Small intestine (tissue), 7 donors: ENCODE data around the gene TNFSF10. TPM values are rescaled to one million over a fixed set of nuclear protein-coding genes. Genes with fewer than 3 reads are reported as not detected.
"Not testable (repeated sequence)": the region's sequence is repeated elsewhere in the genome, so short reads cannot be mapped to it uniquely, and the experiment has no call there.

ENCODE experiments used
- DNase-seq, 2 donors: peaks; one replicate each; pipeline versions ENCODE4 v3.0.0 to v3.0.0-alpha.2; 2013
- FAIRE-seq: peaks from 2 replicates; lab custom pipeline; 2012; peaks lifted over from hg19 to GRCh38; lab: Jason Lieb, UNC
- H3K27ac ChIP-seq, 3 donors: one replicate each; pipeline ENCODE4 v1.5.1; 2013; ENCODE audit warnings: low read length in 2 of 3, mild to moderate bottlenecking in 2 of 3, control low read depth in 1 of 3, inconsistent platforms in 1 of 3, low read depth in 1 of 3, moderate library complexity in 1 of 3
- H3K27me3 ChIP-seq, 3 donors: one replicate each; pipeline ENCODE4 v1.6.1; 2013; ENCODE audit warnings: low read length in 3 of 3, inconsistent platforms in 1 of 3; ENCODE audit not compliant: control insufficient read depth in 3 of 3, insufficient read depth in 3 of 3
- H3K36me3 ChIP-seq, 3 donors: one replicate each; pipeline ENCODE4 v1.6.1; 2013; ENCODE audit warnings: low read length in 3 of 3, inconsistent platforms in 1 of 3, low read depth in 1 of 3, mild to moderate bottlenecking in 1 of 3, moderate library complexity in 1 of 3; ENCODE audit not compliant: control insufficient read depth in 3 of 3, insufficient read depth in 2 of 3
- H3K4me1 ChIP-seq, 3 donors: one replicate each; pipeline ENCODE4 v1.6.1; 2013; ENCODE audit warnings: low read length in 2 of 3, inconsistent platforms in 1 of 3, low read depth in 1 of 3, mild to moderate bottlenecking in 1 of 3, moderate library complexity in 1 of 3; ENCODE audit not compliant: control insufficient read depth in 3 of 3, insufficient read depth in 2 of 3
- H3K4me3 ChIP-seq, 3 donors: one replicate each; pipeline ENCODE4 v1.5.1; 2013; ENCODE audit warnings: low read length in 3 of 3, control low read depth in 1 of 3, inconsistent platforms in 1 of 3, low read depth in 1 of 3, mild to moderate bottlenecking in 1 of 3, moderate library complexity in 1 of 3
- H3K9me3 ChIP-seq, 2 donors: one replicate each; pipeline ENCODE4 v1.6.1; 2013; ENCODE audit warnings: low read depth in 1 of 2, low read length in 1 of 2; ENCODE audit not compliant: control insufficient read depth in 2 of 2, insufficient read depth in 1 of 2
- WGBS, 3 donors: extraction: QIAGEN DNeasy Blood & Tissue Kit; methylation state at CpG; one replicate each; pipeline ENCODE4 v1.1.7; 2013; 5-methylcytosine and 5-hydroxymethylcytosine counted together
- polyA plus RNA-seq, 4 donors: library from polyadenylated mRNA; stranded (reverse) in 3 of 4; unstranded in 1 of 4; fragments of 200-250 nt in 3 of 4; fragments of 120-200 nt in 1 of 4; gene quantifications; one replicate each; pipeline versions ENCODE4 v1.2.1 to v1.2.3, GENCODE V29; 2013
- donor health status: healthy with polysubstance abuse.
- donor health status: control.
- donor health status: control.
- donor health status: Bipolar disorder and iron deficiency.
- donor health status: healthy.

The TNFSF10 gene
- polyA plus RNA-seq, 4 donors, result 31.1 to 169 (median 44.3) TPM

GRCh38 chr3:172530101-172530561 is 6.9 kb upstream of the TNFSF10 start:
- FAIRE-seq (no peak), DNase-seq (no peak)
- H3K4me3 ChIP-seq, result no peak overlapping the region
- peaks cover 0 to 3% (median 0%) of the 10 kb centered on the region in 3 donors for H3K4me1 ChIP-seq
- no peaks in the 10 kb centered on the region for H3K36me3 ChIP-seq
- no peaks in the 10 kb centered on the region for H3K9me3 ChIP-seq
- no peak overlapping the region for H3K27ac ChIP-seq
- 93 to 97% (median 97%) methylated on average over 2 of the region's 2 CpGs for WGBS, 3 donors
- H3K27me3 ChIP-seq, result no peaks in the 10 kb centered on the region

- FAIRE-seq, result no peak
- H3K36me3 ChIP-seq, result no peaks in the 10 kb centered on the region
- DNase-seq, result no peak
- no peak overlapping the region for H3K4me3 ChIP-seq
- WGBS, 3 donors, result 96 to 97% (median 96%) methylated on average over 3 of the region's 3 CpGs
- H3K4me1 ChIP-seq, result peaks cover 0 to 8% (median 7%) of the 10 kb centered on the region in 3 donors
- H3K27me3 ChIP-seq, result no peaks in the 10 kb centered on the region
- H3K9me3 ChIP-seq, result no peaks in the 10 kb centered on the region
- H3K27ac ChIP-seq, result no peak overlapping the region
These were observed 5.4 kb upstream of the TNFSF10 start for GRCh38 chr3:172528677-172529076.

GRCh38 chr3:172527306-172527705 is 4.1 kb upstream of the TNFSF10 start:
- FAIRE-seq (no peak), DNase-seq (no peak)
- no peak overlapping the region for H3K4me3 ChIP-seq
- H3K27me3 ChIP-seq, result no peaks in the 10 kb centered on the region
- no peaks in the 10 kb centered on the region for H3K36me3 ChIP-seq
- no peak overlapping the region for H3K27ac ChIP-seq
- WGBS, 3 donors, result 89 to 98% (median 96%) methylated on average over 2 of the region's 2 CpGs
- no peaks in the 10 kb centered on the region for H3K9me3 ChIP-seq
- peaks cover 0 to 11% (median 10%) of the 10 kb centered on the region in 3 donors for H3K4me1 ChIP-seq

- no peaks in the 10 kb centered on the region for H3K36me3 ChIP-seq
- no peak overlapping the region for H3K27ac ChIP-seq
- H3K4me1 ChIP-seq, result peaks cover 0 to 11% (median 10%) of the 10 kb centered on the region in 3 donors
- no peak for FAIRE-seq
- no peak overlapping the region for H3K4me3 ChIP-seq
- H3K27me3 ChIP-seq, result no peaks in the 10 kb centered on the region
- DNase-seq, result peak in 1 of 2 donors; percentile 28
- 86 to 91% (median 89%) methylated on average over 17 to 18 of the region's 18 CpGs for WGBS, 3 donors
- H3K9me3 ChIP-seq, result no peaks in the 10 kb centered on the region
These were observed 1.9 kb upstream of the TNFSF10 start for GRCh38 chr3:172525116-172525613.

- DNase-seq (no peak), FAIRE-seq (no peak)
- peaks cover 0 to 3% (median 0%) of the 10 kb centered on the region in 3 donors for H3K36me3 ChIP-seq
- no peaks in the 10 kb centered on the region for H3K27me3 ChIP-seq
- 78 to 82% (median 80%) methylated on average over 3 of the region's 3 CpGs for WGBS, 3 donors
- H3K9me3 ChIP-seq, result no peaks in the 10 kb centered on the region
- peaks cover 0 to 12% (median 10%) of the 10 kb centered on the region in 3 donors for H3K4me1 ChIP-seq
- H3K4me3 ChIP-seq, result no peak overlapping the region
- peak overlapping the region in 1 of 3 donors; percentile 11 for H3K27ac ChIP-seq
These were observed 1.4 kb upstream of the TNFSF10 start for GRCh38 chr3:172524611-172525010.

GRCh38 chr3:172521837-172522726 is 1.1 kb downstream of the TNFSF10 start:
- H3K4me1 ChIP-seq, result peaks cover 8 to 24% (median 20%) of the 10 kb centered on the region in 3 donors
- H3K9me3 ChIP-seq, FAIRE-seq, H3K27me3 ChIP-seq, H3K36me3 ChIP-seq: not testable (repeated sequence)
- 3 to 21% (median 5%) methylated on average over 6 of the region's 6 CpGs for WGBS, 3 donors
- DNase-seq, result peak; percentile 70 to 80
- peak overlapping the region; percentile 39 to 88 (median 55) for H3K27ac ChIP-seq
- peak overlapping the region; percentile 47 to 68 (median 63) for H3K4me3 ChIP-seq

- no peak for DNase-seq
- no peaks in the 10 kb centered on the region for H3K27me3 ChIP-seq
- H3K36me3 ChIP-seq, result peaks cover 0 to 9% (median 0%) of the 10 kb centered on the region in 3 donors
- H3K9me3 ChIP-seq, result no peaks in the 10 kb centered on the region
- peak overlapping the region; percentile 2 to 42 (median 31) for H3K27ac ChIP-seq
- peaks cover 10 to 40% (median 23%) of the 10 kb centered on the region in 3 donors for H3K4me1 ChIP-seq
- WGBS, 3 donors, result 7 to 26% (median 10%) methylated on average over 4 of the region's 4 CpGs
- H3K4me3 ChIP-seq, result peak overlapping the region in 2 of 3 donors; percentile 20 to 46
- FAIRE-seq, result no peak
These were observed 2.9 kb downstream of the TNFSF10 start for GRCh38 chr3:172520301-172520831.

- Histone ChIP-seq H3K27me3 (no peaks in the 10 kb centered on the region), H3K4me1 (peaks cover 14 to 43% (median 28%) of the 10 kb centered on the region in 3 donors), H3K9me3 (no peaks in the 10 kb centered on the region), H3K27ac (peak overlapping the region; percentile 8 to 35 (median 9)), H3K36me3 (peaks cover 0 to 9% (median 0%) of the 10 kb centered on the region in 3 donors), H3K4me3 (peak overlapping the region in 1 of 3 donors; percentile 46)
- FAIRE-seq (no peak), DNase-seq (no peak)
- WGBS, 3 donors, result 12 to 33% (median 33%) methylated on average over 5 of the region's 5 CpGs
These were observed 3.5 kb downstream of the TNFSF10 start for GRCh38 chr3:172519740-172520139.
